Ramos (cell line): ENCODE results near the gene CAT.
"Not testable (repeated sequence)": the region's sequence is repeated elsewhere in the genome, so short reads cannot be mapped to it uniquely, and the experiment has no call there.

ENCODE experiments used
- in situ Hi-C: fragments of 300-500 bp; cut with MboI; formaldehyde crosslinking; loops from one replicate; pipeline ENCODE4 v1.14.3; 2022; ENCODE audit warnings: low sequenced_read_pairs; ENCODE audit not compliant: unreplicated experiment

The CAT gene

DNA sequence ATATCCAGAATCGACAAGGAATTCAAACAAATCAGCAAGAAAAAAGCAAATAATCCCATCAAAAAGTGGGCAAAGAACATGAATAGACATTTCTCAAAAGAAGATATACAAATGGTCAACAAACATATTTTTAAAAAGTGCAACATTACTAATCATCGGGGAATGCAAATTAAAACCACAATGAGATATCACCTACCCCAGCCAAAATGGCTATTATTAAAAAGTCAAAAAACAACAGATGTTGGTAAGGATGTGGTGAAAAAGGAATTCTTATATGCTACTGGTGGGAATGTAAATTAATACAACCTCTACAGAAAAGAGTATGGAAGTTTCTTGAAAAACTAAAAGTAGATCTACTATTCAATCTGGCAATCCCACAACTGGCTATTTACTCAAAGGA, 13.9 kb upstream of the CAT start:
- in situ Hi-C loops: not testable (repeated sequence)

DNA sequence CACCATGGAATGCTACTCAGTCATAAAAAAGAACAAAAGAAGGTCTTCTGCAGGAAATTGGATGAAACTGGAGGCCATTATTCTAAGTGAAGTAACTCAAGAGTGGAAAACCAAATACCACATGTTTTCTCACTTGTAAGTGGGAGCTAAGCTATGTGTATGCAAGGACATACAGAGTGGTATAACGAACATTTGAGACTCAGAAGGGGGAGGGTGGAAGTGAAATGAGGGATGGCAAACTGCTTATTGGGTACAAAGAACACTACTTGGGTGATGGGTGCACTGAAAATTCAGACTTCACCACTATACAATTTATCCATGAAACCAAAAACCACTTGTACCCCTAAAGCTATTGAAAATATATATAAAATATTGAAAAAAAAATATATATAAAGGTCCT, 13.4 kb upstream of the CAT start:
- in situ Hi-C loops: no loop called here

DNA sequence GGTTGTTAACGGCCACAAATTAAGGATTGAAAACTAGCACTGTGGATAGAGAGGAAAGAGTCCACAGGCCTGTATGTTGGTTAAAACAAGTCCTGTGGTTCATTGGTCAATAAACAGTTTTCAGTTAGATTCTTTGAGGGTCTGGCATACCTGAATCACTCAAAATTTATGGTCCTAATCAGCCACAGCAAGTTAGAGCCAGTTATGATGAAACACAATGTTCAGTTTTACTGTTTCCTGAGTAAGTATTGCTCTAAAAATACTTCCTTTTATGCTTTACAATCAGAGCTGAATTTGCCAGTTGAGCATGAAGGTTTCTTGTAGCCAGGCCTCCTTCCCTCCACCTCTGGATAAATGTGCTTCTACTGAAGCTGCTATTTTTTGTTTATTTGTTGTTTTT, 12.9 kb upstream of the CAT start:
- in situ Hi-C loops: no loop called here

DNA sequence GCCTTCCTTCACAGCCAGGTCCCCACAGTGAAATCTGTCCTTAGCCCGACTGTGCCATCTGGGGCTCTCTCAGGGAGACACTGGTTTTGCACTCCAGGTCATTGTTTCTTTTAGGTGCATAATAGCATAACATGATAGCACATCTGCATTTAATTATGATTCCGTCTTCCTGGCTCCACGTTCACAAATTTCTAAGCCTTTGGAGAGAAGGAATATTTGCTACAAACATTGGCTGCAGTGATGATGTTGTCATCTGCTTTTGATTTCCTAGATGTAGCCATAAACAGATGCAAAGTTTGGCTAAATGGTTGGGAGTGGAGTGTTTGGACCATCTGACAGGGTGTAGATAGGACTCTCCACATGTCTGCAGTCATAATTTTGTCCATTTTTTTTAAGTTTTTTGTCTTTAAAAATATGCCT, 12.0 kb upstream of the CAT start:
- in situ Hi-C loops: no loop called here

DNA sequence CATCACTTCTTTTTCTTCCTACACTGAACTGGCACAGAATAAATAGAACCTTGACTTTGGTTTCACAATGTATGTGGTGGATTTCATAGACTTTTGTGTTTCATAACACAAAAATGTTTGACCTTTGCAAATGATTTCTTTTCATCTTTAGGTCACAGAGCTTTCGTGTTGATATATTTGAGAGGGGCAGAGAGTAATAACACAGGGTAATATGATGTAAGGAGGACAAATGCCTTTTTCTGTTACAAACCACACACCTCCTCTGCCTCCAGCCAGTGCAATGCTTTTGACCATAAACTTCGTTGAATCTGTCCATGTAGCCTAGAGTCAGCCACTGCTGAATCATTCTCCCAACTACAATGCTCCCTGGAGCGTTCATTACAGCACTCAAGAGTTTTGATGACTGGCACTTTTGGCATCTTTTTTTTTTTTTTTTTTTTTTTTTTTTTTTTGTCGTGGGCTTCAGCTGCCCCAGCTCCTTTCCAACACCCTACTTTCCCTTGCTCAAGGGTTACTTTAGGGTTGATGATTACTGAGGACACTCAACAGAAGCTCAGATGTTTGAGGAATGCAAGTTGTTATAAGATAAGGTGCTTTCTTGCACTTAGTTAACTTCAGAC, 11.4 kb upstream of the CAT start:
- in situ Hi-C loops: no loop called here

DNA sequence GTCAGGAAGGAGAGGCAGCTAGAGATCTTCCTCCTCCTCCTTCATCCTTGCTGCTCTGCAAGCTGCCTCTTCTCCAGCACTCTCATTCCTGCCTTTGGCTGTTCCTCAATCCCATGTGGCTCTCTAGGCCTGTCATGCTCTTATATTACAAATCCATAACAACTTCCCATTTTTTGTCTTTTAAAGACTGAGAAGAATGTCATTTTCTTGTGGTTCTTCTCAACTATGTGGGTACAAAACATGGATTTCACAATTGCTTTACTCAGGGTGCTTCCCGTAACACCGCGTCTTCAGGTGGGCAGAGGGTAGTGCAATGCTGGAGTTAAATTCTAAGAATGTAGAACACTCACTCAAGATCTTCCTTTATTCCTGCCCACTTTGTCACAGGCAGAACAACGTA, 6.8 kb upstream of the CAT start:
- in situ Hi-C loops: no loop called here

DNA sequence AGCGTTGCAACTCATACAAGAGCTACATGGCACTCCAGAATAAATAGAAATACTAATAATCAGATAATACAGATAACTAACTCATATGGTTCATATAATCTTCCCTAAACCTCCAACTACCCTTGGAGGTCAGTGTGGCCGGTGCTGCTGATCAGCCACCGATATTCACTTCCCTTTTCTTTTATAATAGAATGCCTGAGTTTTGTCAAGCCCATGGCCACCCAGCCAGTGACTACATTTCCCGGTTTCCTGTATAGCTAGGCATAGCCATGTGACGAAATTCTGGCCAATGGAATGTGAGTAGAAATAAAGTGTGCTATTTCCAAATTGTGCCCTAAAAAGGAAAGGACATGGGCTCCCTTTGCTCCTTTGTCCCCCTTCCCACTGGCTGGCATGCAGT, 5.9 kb upstream of the CAT start:
- in situ Hi-C loops: no loop called here

DNA sequence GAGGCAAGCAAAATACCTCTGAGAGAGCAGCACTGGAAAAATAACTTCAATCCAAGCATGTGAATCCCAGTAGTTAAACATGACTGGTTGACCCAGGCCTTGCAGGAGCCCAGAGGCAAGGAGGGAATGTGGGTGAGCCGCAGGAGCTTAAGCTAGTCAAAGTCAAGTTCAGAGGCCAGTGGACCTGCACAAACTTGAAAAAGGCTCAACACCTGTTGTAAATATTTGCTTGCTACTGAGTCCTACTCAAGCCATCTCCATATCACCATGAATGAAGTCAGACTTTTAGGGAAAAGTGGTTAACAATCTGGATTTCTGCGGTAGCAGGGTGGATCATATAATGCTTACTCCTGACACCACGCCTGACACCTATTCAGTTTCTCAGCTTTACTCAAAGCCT, 4.8 kb upstream of the CAT start:
- in situ Hi-C loops: no loop called here

DNA sequence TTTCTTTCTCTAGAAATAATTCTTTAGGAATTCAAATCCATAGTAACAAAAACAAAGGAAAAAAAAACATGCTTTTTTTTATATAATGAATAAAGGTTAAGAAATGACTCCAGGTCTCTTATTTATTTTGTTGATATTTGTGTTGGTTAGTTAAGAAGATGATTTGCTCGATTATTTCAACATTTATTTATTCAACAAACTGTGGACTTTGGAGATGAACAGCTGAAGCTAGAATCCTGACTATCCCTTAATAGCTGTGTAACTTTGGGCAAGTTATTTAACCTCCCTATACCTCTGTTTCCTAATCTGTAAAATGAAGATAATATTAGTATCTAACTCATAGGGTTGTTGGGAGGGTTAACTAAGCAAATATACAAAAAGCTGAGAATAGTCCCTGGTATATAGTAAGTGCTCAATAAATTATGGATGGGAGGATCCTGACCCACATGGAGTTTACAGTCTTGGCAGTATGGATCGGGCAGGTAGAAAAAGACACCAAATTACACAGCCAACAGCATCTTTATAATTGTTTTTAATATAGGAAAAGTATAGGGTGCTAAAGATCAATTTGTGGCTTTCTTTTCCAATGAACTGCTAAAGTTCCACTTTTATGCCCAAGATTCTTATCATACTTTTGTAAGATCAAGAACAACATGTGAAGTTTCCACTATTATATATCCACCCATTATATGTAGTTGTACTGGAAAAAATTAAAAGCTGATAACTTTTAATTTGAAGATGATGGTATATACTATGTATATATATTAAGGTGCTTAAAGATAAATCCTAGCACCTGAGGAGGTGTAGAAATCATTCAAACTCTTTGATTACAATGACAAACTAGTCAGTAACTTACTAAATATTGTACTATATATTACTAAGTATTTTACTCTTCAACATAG, 1.3 kb upstream of the CAT start:
- in situ Hi-C loops: no loop called here

DNA sequence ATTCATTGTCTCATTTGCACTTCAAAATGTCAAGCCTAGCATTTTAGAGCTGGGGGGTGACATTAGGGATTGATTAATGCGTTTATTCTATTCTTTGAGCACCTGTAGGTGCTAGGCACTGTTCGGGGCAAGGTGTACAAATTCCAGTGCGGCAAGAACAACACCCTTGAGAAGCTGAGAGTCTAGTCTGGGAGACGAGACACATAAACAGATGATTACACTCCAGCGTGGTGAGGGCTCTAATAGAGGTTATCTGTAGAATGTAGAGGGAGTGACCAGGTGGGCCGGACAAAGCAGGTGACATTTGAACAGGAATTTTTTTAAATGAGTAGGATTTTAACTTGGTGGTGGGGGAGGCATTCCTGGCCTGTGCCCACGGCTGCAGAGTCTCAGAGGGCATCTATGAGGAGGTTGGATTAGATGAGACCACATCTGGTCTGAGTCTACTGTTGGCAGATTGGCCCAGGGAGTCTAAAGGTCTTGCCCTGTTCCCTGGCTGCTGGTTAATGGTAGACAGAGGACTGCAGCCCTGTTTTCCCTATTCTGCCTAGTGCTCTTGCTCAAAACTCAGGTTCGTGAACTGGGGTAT, 970 bp downstream of the CAT start:
- in situ Hi-C loops: no loop called here

DNA sequence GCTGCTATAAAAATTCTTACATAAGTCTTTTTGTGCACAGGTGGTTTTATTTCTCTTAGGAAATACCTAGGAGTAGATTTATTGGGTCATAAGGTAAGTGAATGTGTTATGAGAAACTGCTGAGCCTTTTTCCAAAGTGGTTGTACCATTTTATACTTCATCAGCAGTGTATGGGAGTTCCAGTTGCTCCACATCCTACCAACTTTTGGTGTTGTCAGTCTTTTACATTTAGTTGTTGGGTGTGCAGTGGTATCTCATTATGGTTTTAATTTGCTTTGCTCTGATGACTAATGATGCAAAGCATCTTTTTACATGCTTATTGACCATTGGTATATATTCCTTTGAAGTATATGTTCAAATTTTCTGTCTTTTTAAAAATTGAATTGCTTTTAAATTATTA, 3.1 kb downstream of the CAT start:
- in situ Hi-C loops: no loop called here

DNA sequence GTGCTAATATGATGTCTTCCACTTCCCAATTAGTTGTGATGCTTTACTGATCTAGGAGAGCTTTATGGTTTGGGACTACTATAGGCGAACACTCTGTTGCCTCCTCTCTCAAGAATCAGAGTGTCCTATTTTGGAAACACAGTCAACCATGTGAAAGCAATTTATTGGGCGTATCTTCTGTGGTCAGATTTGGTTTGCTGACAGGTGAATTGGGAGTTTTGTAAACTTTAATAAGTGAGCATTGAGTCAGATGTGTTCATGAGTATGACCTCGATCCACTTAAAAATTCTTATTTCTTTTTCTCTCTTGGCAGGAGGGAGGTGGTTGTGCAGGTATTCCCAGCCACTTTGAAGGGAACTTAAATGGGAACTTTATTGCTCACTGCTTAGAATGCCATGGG, 4.4 kb downstream of the CAT start:
- in situ Hi-C loops: no loop called here

DNA sequence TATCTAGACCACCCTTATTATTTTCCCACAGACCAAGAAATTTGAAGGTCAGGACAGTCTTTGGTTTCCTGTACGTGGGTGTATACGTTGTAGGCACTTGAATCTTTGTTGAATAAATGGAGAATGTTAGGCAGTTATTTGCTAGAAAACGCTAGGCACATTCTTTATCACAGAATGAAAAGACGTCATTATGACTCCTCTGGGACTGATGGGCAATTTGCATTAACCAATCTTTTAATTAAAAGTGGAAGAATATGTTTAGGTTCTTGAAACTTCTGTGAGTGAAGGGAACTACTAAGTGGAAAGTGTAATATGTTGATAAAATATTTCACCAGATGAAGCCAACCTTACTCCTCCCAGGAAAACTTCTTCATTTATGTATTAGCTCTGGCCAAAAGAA, 5.7 kb downstream of the CAT start:
- in situ Hi-C loops: no loop called here

DNA sequence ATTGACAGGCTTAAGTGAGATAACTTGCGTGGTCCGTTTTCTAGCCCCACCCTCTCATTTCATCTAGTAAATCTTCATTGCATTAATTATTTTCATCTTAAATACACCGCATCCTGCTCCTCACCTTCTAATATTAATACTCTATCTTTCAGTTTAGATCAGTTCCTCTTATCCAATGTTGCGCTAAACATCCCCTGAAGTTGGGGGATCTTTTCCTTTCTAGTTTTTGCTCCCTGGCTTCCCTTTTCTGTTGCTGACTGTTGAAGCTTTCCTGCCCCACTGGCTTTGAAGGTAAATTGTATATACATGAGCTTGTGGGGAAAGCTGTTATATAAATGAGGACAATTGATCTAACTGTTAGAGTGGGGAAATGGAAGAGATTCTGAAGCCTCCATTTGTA, 7.2 kb downstream of the CAT start:
- in situ Hi-C loops: no loop called here

DNA sequence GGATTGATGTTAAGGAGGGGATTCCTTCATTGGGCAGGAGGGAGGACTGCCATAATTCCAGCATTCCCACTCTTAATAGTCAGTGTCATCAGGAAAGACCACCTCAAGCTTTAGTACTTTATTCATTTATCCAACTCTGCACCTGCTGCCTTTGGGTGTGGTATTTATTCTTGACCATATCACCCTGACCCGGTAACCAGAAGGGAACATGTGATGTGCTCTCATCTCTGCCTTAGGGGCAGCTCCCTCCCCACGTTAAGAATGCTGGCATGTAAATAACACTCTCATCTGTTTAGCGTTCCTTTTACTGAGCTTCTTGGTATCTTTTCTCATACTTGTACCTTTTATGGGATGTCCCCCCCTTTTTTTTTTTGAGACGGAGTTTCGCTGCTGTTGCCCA, 7.7 kb downstream of the CAT start:
- in situ Hi-C loops: no loop called here

DNA sequence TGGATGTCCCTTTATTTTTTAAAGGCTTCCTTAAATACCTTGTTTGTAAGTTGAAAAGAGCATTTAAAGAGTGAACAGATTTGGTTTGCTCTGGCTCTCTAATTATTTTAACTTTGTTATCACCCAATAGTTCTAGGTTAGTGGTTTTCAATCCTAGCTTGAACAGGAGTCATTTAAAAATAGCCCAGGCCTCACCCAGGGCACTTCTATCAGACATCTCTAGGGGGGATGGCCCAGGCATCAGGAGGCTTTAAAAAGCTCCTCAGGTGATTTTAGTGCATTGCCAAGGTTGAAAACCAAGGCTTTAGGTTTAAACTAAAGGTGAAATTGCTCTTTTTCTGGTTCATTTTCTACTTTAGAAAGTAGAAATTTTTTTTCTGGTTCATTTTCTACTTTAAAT, 8.3 kb downstream of the CAT start:
- in situ Hi-C loops: no loop called here

DNA sequence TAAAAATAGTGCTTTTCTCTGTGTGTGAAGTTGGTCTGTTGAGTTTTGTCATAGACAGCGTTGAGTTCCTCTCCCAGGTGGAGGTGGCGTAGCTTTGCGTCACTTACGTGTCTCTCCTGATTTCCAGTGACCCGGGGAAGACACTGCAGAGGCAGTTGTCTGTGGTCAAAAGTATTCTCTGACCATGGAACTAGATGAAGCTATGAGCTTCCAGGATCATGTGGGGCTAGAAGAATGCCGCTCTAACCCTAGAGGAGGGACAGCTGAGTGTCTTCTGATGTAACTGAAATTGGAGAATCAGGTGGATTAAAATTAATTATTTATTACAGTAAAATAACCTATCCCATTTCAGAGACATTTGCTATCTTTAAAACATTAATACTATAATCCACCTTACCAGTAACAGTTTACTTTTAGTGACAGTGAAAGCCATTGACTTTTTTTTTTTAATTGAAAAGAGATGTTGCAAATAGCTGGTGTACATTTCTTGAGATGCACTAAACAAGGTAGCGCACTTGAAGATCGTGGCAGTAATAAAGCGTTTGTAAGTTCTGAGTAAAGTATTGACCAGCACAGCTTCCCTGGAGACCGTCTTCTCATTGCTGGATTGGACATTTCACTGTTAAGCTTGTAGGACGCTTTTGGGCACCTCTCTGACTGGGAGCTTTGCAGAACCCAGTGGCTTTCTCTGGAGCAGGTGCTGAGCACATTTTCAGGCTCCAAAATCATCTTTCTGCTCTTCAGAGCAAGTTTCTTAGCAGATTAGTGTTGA, 9.7 kb downstream of the CAT start:
- in situ Hi-C loops: no loop called here

DNA sequence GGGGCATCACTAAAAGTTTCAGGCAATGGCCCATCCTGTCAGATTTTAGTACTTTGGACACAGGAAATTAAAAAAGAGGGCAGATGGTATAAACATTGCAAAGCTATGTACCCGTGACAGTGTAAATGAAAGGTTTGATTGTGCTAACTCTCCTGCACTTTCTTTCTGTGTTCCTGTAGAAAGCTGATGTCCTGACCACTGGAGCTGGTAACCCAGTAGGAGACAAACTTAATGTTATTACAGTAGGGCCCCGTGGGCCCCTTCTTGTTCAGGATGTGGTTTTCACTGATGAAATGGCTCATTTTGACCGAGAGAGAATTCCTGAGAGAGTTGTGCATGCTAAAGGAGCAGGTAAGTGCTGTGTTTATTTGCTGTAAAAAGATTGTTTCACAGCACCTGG, 10.3 kb downstream of the CAT start:
- in situ Hi-C loops: no loop called here

DNA sequence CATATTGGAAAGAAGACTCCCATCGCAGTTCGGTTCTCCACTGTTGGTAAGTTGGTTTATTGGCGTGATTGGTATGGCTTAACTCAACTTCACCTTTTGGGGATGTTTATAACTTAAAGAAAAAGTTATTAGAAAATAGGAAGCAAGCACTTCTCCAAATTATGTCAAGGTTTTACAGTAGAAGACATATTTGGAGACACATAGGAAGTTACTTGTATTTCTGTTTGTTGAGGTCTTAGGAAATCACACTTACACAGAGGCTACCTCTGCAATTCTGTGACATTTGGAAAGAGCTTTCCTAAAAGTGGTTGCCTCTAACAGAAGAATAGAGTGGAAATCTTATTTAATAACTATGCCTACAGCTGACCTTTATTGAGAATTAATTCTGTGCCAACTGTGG, 12.3 kb downstream of the CAT start:
- in situ Hi-C loops: no loop called here

DNA sequence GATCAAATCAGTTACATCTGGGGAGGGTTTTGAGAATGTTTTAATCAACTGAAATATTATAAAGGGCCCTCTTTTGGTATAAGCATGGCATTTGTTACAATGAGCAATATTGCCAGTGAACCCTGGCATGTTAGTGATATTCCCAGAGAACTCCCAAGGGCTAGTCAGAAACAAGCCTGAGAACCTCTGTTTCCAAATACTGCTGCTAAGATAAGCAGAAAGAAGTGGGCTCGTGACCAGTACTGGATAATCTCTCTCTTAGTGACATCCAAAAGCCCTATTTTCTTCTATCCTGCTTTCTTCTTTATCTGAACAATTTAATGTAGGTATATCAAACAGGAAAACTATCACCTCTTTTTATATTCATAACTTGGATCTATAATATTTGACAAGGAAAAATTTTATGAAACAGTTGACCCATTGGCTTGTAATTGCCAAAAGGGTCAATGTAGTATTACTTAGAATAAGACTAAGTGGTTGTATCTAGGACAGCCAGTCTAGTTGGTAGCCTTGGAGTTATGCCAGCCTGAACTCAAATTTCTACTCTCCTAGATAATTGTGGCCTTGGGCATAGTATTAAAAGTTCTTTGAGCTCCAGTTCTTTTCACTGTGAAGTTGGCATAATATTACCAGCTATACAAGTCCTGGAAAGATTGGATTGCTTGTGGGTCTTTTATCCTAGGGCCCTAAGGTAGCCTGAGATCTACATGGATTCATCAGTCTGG, 15.7 kb downstream of the CAT start:
- in situ Hi-C loops: no loop called here
